Measurements from ENCODE around the gene RASSF5.

RASSF5 gene

DNA sequence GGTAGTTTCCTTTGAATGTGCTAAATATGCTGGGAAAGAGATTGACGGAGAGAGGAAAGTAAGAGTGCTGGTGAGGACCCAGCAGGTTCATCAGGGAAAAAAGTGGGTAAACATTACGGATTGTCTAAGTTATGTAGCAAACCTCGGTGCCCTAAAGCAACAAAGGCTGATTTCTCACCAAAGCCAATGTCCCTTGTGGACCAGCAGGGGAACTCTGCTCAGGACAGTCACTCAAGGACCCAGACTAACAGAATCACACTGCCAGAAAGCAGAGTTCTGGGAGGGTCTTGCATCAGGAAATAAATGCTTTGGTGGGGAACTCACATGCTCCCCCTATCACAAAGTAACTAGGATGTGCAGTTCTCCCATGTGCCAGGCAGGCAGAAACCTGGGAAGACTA, 38.8 kb upstream of the RASSF5 start:
- peaks cover 20% of the 10 kb centered on the region for H3K4me1 ChIP-seq (ENCODE audit: control insufficient read depth, low read depth, low read length)
- H3K27ac ChIP-seq (ENCODE audit: low read depth, low read length): no peak overlapping the region
- H2BK120ac ChIP-seq (ENCODE audit: low read depth, low read length): no peak overlapping the region
- H4K8ac ChIP-seq (ENCODE audit: low read depth, low read length): no peak overlapping the region
- H3K79me1 ChIP-seq (ENCODE audit: low read length): no peaks in the 10 kb centered on the region
- no peaks in the 10 kb centered on the region for H3K27me3 ChIP-seq (ENCODE audit: insufficient read depth, low read length, poor library complexity)
- no peak overlapping the region for H3K56ac ChIP-seq (ENCODE audit: low read length)
- no peaks in the 10 kb centered on the region for H3K36me3 ChIP-seq (ENCODE audit: control insufficient read depth, insufficient read depth, low read length)
- WGBS (ENCODE audit: extremely low coverage, insufficient coverage, low lambda C conversion rate): no CpG with 5 or more reads among the region's 3 CpGs
- no peak overlapping the region for H3K4ac ChIP-seq (ENCODE audit: low read depth, low read length)
- no peaks in the 10 kb centered on the region for H3K79me2 ChIP-seq (ENCODE audit: control insufficient read depth, insufficient read depth, low read length)
- no peak overlapping the region for H3K9ac ChIP-seq (ENCODE audit: low read length)
- no peak overlapping the region for H4K5ac ChIP-seq (ENCODE audit: low read length)
- H2BK5ac ChIP-seq (ENCODE audit: low read length): no peak overlapping the region
- no peak overlapping the region for H2AK5ac ChIP-seq (ENCODE audit: low read length)
- no peak overlapping the region for H3K18ac ChIP-seq (ENCODE audit: low read length)
- H3K4me3 ChIP-seq (ENCODE audit: low read length): no peak overlapping the region
- H2BK15ac ChIP-seq (replicated peaks; ENCODE audit: low read depth): no peak overlapping the region
- no peak overlapping the region for H3K23ac ChIP-seq (ENCODE audit: low read length)
- no peak overlapping the region for H3K4me2 ChIP-seq (ENCODE audit: low read length)
- peak; percentile 46 for DNase-seq

DNA sequence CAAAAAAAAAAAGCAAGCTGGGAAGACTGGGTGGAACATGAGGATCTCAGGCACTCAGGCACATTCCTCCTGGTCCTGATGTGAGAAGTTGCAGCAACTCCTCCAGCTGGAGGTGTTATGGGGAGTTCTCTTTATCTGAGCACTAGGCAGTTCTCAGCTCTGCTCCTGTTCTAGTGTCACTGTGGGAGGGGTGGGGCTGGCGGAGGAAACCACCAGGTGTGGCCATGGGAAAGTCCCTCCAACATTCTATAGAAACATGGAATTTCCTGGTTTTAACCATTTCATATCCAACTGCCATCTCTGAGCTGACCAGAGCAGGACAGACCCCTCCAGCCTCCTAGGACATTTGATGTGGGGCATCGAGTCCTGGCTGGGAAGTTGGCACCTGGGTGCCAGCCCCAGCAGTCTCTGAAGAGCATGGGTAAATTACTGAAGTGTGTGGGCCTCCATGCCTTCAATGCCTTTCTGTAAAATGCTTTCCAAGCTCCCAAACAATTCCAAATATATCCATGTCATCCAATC, 37.9 kb upstream of the RASSF5 start:
- Histone ChIP-seq H2BK15ac (replicated peaks; ENCODE audit: low read depth) (no peak overlapping the region), H2BK120ac (ENCODE audit: low read depth, low read length) (no peak overlapping the region), H3K9ac (ENCODE audit: low read length) (no peak overlapping the region), H3K4me3 (ENCODE audit: low read length) (no peak overlapping the region), H3K79me2 (ENCODE audit: control insufficient read depth, insufficient read depth, low read length) (no peaks in the 10 kb centered on the region), H4K5ac (ENCODE audit: low read length) (no peak overlapping the region), H3K27me3 (ENCODE audit: insufficient read depth, low read length, poor library complexity) (no peaks in the 10 kb centered on the region), H3K79me1 (ENCODE audit: low read length) (no peaks in the 10 kb centered on the region), H3K56ac (ENCODE audit: low read length) (peak overlapping the region; percentile 54), H3K18ac (ENCODE audit: low read length) (no peak overlapping the region), H3K27ac (ENCODE audit: low read depth, low read length) (no peak overlapping the region), H3K4me1 (ENCODE audit: control insufficient read depth, low read depth, low read length) (peaks cover 20% of the 10 kb centered on the region), H3K36me3 (ENCODE audit: control insufficient read depth, insufficient read depth, low read length) (no peaks in the 10 kb centered on the region), H3K4ac (ENCODE audit: low read depth, low read length) (no peak overlapping the region), H3K4me2 (ENCODE audit: low read length) (no peak overlapping the region), H2AK5ac (ENCODE audit: low read length) (no peak overlapping the region), H3K23ac (ENCODE audit: low read length) (no peak overlapping the region), H4K8ac (ENCODE audit: low read depth, low read length) (no peak overlapping the region), H2BK5ac (ENCODE audit: low read length) (no peak overlapping the region)
- WGBS (ENCODE audit: extremely low coverage, insufficient coverage, low lambda C conversion rate): no CpG with 5 or more reads among the region's 2 CpGs
- DNase-seq: peak; percentile 46

DNA sequence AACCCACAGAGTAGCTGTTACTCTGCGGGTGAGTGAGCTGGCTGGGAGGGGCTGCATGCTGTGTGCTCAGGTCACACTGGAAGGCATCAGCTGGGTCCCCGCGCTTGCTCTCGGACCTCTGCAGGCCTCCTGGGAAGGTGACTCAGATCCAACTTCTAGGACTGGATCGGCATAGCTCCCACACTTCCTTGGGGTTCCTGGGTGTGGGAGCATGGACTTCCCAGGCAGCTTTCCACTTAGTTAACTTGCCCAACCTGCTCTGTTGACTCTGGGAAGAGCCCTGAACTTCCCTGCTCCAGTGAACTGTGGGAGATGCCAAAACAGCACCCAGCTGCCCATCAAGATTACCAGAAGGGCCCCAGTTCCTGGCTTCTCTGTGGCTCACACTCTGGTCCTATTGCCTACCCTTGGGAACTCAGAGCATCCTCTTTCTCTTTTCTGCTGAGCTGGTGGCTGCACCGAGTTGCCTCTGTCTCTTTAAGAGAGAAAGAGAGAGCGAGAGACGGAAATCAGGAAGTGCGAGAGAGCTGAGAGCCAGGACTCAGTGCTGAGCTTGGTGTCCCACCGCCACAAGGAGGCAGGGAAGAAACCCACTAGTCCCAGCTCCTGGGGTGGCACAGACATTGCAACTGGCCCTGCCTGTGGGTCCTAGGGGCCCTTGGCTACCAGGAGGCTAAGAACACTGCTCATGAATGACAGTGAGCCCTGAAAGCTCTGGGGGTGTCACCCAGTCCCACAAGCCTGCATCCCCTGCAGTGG, 37.2 kb upstream of the RASSF5 start, which contains the start of gene IKBKE:
Gene IKBKE, plus strand, starts transcription at position 544 of the 759 bp plus-strand sequence. CDS start 2,752 bp downstream, outside the sequence.
- no peaks in the 10 kb centered on the region for H3K79me1 ChIP-seq (ENCODE audit: low read length)
- H2AK5ac ChIP-seq (ENCODE audit: low read length): no peak within 1 kb of the TSS
- peak within 1 kb of the TSS; percentile 82 for H2BK5ac ChIP-seq (ENCODE audit: low read length)
- H3K18ac ChIP-seq (ENCODE audit: low read length): peak within 1 kb of the TSS; percentile 12
- H3K27ac ChIP-seq (ENCODE audit: low read depth, low read length): peak within 1 kb of the TSS; percentile 40
- no peaks in the 10 kb centered on the region for H3K36me3 ChIP-seq (ENCODE audit: control insufficient read depth, insufficient read depth, low read length)
- no peak within 1 kb of the TSS for H2BK120ac ChIP-seq (ENCODE audit: low read depth, low read length)
- H3K9ac ChIP-seq (ENCODE audit: low read length): peak within 1 kb of the TSS; percentile 63
- no peak within 1 kb of the TSS for H2BK15ac ChIP-seq (replicated peaks; ENCODE audit: low read depth)
- peak within 1 kb of the TSS; percentile 53 for H3K4me3 ChIP-seq (ENCODE audit: low read length)
- H4K5ac ChIP-seq (ENCODE audit: low read length): no peak within 1 kb of the TSS
- peak within 1 kb of the TSS; percentile 92 for H3K4me2 ChIP-seq (ENCODE audit: low read length)
- H4K8ac ChIP-seq (ENCODE audit: low read depth, low read length): no peak within 1 kb of the TSS
- no peaks in the 10 kb centered on the region for H3K27me3 ChIP-seq (ENCODE audit: insufficient read depth, low read length, poor library complexity)
- peak; percentile 89 for DNase-seq
- H3K56ac ChIP-seq (ENCODE audit: low read length): peak within 1 kb of the TSS; percentile 89
- H3K23ac ChIP-seq (ENCODE audit: low read length): no peak within 1 kb of the TSS
- peaks cover 20% of the 10 kb centered on the region for H3K4me1 ChIP-seq (ENCODE audit: control insufficient read depth, low read depth, low read length)
- H3K79me2 ChIP-seq (ENCODE audit: control insufficient read depth, insufficient read depth, low read length): no peaks in the 10 kb centered on the region
- WGBS (ENCODE audit: extremely low coverage, insufficient coverage, low lambda C conversion rate): no CpG with 5 or more reads among the region's 10 CpGs
- H3K4ac ChIP-seq (ENCODE audit: low read depth, low read length): peak within 1 kb of the TSS; percentile 65

DNA sequence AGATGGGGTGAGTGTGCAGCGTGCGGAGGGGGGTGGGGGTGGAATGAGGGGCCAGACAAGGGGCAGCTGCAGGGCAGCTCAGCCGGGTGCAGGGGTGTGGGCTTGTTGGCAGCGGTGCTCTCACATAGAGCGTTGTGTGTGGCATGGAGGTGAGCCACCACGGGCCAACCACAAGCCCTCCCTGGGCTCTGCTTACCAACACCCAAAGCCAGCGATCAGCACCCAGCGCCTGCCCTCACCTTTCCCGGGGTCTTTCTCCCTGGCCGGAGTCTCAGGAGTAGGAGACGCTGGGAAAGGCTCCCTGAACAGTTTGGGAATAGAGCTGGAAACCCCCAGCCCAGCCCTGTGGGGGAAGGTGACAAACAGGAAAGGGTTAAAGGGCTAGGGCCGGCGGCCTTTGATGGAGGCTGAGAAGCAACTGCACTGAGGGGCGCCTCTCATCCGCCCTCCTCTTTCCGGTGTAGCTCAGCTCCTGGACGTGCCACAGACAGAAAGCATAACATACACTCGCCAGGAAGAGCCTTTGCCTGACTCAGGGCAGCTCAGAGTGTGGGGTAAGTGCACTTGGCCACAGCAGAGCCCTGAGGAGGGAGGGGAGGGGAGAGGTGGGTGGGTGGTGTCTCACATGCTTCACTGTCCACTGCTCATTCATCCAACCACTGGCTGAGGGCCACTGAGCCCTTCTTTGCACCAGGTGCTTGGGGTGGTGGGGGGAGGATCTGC, 36.5 kb upstream of the RASSF5 start:
- H4K8ac ChIP-seq (ENCODE audit: low read depth, low read length): no peak overlapping the region
- peak overlapping the region; percentile 92 for H3K4me2 ChIP-seq (ENCODE audit: low read length)
- WGBS (ENCODE audit: extremely low coverage, insufficient coverage, low lambda C conversion rate): no CpG with 5 or more reads among the region's 18 CpGs
- H2AK5ac ChIP-seq (ENCODE audit: low read length): no peak overlapping the region
- H3K4ac ChIP-seq (ENCODE audit: low read depth, low read length): peak overlapping the region; percentile 65
- H3K23ac ChIP-seq (ENCODE audit: low read length): no peak overlapping the region
- H3K18ac ChIP-seq (ENCODE audit: low read length): peak overlapping the region; percentile 12
- H3K27ac ChIP-seq (ENCODE audit: low read depth, low read length): peak overlapping the region; percentile 25
- peak overlapping the region; percentile 82 for H2BK5ac ChIP-seq (ENCODE audit: low read length)
- H2BK15ac ChIP-seq (replicated peaks; ENCODE audit: low read depth): no peak overlapping the region
- DNase-seq: peak; percentile 73
- H3K4me3 ChIP-seq (ENCODE audit: low read length): peak overlapping the region; percentile 53
- H4K5ac ChIP-seq (ENCODE audit: low read length): no peak overlapping the region
- no peaks in the 10 kb centered on the region for H3K36me3 ChIP-seq (ENCODE audit: control insufficient read depth, insufficient read depth, low read length)
- no peaks in the 10 kb centered on the region for H3K79me1 ChIP-seq (ENCODE audit: low read length)
- peak overlapping the region; percentile 89 for H3K56ac ChIP-seq (ENCODE audit: low read length)
- H2BK120ac ChIP-seq (ENCODE audit: low read depth, low read length): no peak overlapping the region
- peaks cover 20% of the 10 kb centered on the region for H3K4me1 ChIP-seq (ENCODE audit: control insufficient read depth, low read depth, low read length)
- H3K27me3 ChIP-seq (ENCODE audit: insufficient read depth, low read length, poor library complexity): no peaks in the 10 kb centered on the region
- H3K79me2 ChIP-seq (ENCODE audit: control insufficient read depth, insufficient read depth, low read length): no peaks in the 10 kb centered on the region
- peak overlapping the region; percentile 63 for H3K9ac ChIP-seq (ENCODE audit: low read length)

DNA sequence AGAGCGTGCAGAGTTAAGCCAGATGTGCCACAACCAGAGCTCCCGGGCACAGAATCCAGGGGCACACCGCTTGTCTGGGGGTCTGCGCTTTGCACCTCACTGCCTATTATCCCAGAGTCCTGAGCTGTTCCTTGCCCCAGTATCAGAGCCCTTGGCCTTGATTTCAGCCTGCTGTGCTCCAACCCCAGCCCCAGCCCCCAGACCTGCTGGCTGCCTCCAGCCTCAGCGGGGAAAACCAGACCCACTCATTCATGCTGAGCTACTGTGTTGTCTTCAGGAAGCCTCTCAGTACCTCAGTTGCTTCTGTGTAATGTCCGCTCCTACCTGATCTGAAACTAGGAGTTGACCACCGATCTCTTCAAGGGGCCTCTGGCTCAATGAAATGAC, 35.9 kb upstream of the RASSF5 start:
- no peak overlapping the region for H3K4me3 ChIP-seq (ENCODE audit: low read length)
- H3K18ac ChIP-seq (ENCODE audit: low read length): peak overlapping the region; percentile 1
- peak; percentile 23 for DNase-seq
- peak overlapping the region; percentile 89 for H3K56ac ChIP-seq (ENCODE audit: low read length)
- peak overlapping the region; percentile 92 for H3K4me2 ChIP-seq (ENCODE audit: low read length)
- H3K27me3 ChIP-seq (ENCODE audit: insufficient read depth, low read length, poor library complexity): no peaks in the 10 kb centered on the region
- peaks cover 20% of the 10 kb centered on the region for H3K4me1 ChIP-seq (ENCODE audit: control insufficient read depth, low read depth, low read length)
- H3K23ac ChIP-seq (ENCODE audit: low read length): no peak overlapping the region
- no peak overlapping the region for H2BK15ac ChIP-seq (replicated peaks; ENCODE audit: low read depth)
- H3K4ac ChIP-seq (ENCODE audit: low read depth, low read length): no peak overlapping the region
- no peak overlapping the region for H2AK5ac ChIP-seq (ENCODE audit: low read length)
- no peaks in the 10 kb centered on the region for H3K79me1 ChIP-seq (ENCODE audit: low read length)
- peak overlapping the region; percentile 63 for H3K9ac ChIP-seq (ENCODE audit: low read length)
- H4K8ac ChIP-seq (ENCODE audit: low read depth, low read length): no peak overlapping the region
- H3K27ac ChIP-seq (ENCODE audit: low read depth, low read length): peak overlapping the region; percentile 24
- WGBS (ENCODE audit: extremely low coverage, insufficient coverage, low lambda C conversion rate): no CpG with 5 or more reads among the region's 7 CpGs
- no peaks in the 10 kb centered on the region for H3K79me2 ChIP-seq (ENCODE audit: control insufficient read depth, insufficient read depth, low read length)
- H4K5ac ChIP-seq (ENCODE audit: low read length): no peak overlapping the region
- H2BK5ac ChIP-seq (ENCODE audit: low read length): peak overlapping the region; percentile 82
- no peak overlapping the region for H2BK120ac ChIP-seq (ENCODE audit: low read depth, low read length)
- no peaks in the 10 kb centered on the region for H3K36me3 ChIP-seq (ENCODE audit: control insufficient read depth, insufficient read depth, low read length)

All from mesendoderm (in vitro differentiated cells).